Naive B cell (primary cell): Measurements from ENCODE around the gene DNAH6. TPM values are rescaled to one million over a fixed set of nuclear protein-coding genes. Genes with fewer than 3 reads are reported as not detected.
"Not testable (repeated sequence)": the region's sequence is repeated elsewhere in the genome, so short reads cannot be mapped to it uniquely, and the experiment has no call there.

Experiments used
- ATAC-seq, 2 donors: fragments of 150-1000 bp; cut with Tn5 transposase; 2 replicates each; pipeline ENCODE4 v1.10.0; 2021; ENCODE audit warnings: low read depth in 2 of 2, mild to moderate bottlenecking in 2 of 2, moderate library complexity in 2 of 2
- DNase-seq: peaks from one replicate; pipeline ENCODE4 v3.0.0; 2022
- H3K27ac Mint-ChIP-seq, 6 donors: one replicate each; pipeline ENCODE4 v1.8.0; 2020 to 2022; ENCODE audit warnings: mild to moderate bottlenecking in 6 of 6, mixed read lengths in 6 of 6, moderate library complexity in 5 of 6, inconsistent platforms in 2 of 6
- H3K27me3 Mint-ChIP-seq, 3 donors: one replicate each; pipeline ENCODE4 v1.8.0; 2021 to 2022; ENCODE audit warnings: mixed read lengths in 3 of 3, mild to moderate bottlenecking in 1 of 3
- H3K36me3 Mint-ChIP-seq, 2 donors: one replicate each; pipeline ENCODE4 v1.8.0; 2020 to 2022; ENCODE audit warnings: mixed read lengths in 2 of 2, inconsistent platforms in 1 of 2, mild to moderate bottlenecking in 1 of 2
- H3K4me1 Mint-ChIP-seq, 3 donors: one replicate each; pipeline ENCODE4 v1.8.0; 2020 to 2022; ENCODE audit warnings: mixed read lengths in 3 of 3, inconsistent platforms in 1 of 3, mild to moderate bottlenecking in 1 of 3, moderate library complexity in 1 of 3
- H3K4me3 Mint-ChIP-seq, 8 donors: one replicate each; pipeline ENCODE4 v1.8.0; 2020 to 2022; ENCODE audit warnings: mild to moderate bottlenecking in 8 of 8, mixed read lengths in 8 of 8, moderate library complexity in 8 of 8, inconsistent platforms in 2 of 8
- H3K9me3 Mint-ChIP-seq, 7 donors: one replicate each; pipeline ENCODE4 v1.8.0; 2020 to 2022; ENCODE audit warnings: mixed read lengths in 7 of 7, mild to moderate bottlenecking in 5 of 7, inconsistent platforms in 2 of 7, moderate library complexity in 1 of 7
- polyA plus RNA-seq, 6 donors: library from polyadenylated mRNA; unstranded; fragments of 300-500 nt; fragmentation: Illumina TruSeq; gene quantifications; one replicate each; pipeline ENCODE4 v1.2.3, GENCODE V29; 2021; ENCODE audit warnings: low read depth in 6 of 6

The DNAH6 gene
- polyA plus RNA-seq, 6 donors from 2014 or later: 0.23 to 0.69 (median 0.60) TPM; not detected in 2

- H3K27me3 Mint-ChIP-seq: peaks cover 0 to 4% (median 4%) of the 10 kb centered on the region in 3 donors
- no peak overlapping the region for H3K27ac Mint-ChIP-seq
- ATAC-seq (no peak), DNase-seq (no peak)
- H3K36me3 Mint-ChIP-seq: no peaks in the 10 kb centered on the region
- no peak overlapping the region for H3K4me3 Mint-ChIP-seq
- no peaks in the 10 kb centered on the region for H3K9me3 Mint-ChIP-seq
- H3K4me1 Mint-ChIP-seq: peaks cover 0 to 5% (median 2%) of the 10 kb centered on the region in 3 donors
Measured at GRCh38 chr2:84491256-84491655, 25.0 kb upstream of the DNAH6 start.

GRCh38 chr2:84491741-84492140 lies 24.6 kb upstream of the DNAH6 start:
- peaks cover 0 to 5% (median 2%) of the 10 kb centered on the region in 3 donors for H3K4me1 Mint-ChIP-seq
- no peak for ATAC-seq

GRCh38 chr2:84492571-84492970 lies 23.7 kb upstream of the DNAH6 start:
- peaks cover 0 to 5% (median 2%) of the 10 kb centered on the region in 3 donors for H3K4me1 Mint-ChIP-seq

More at GRCh38 chr2:84491741-84492140, 24.6 kb upstream of the DNAH6 start:
- Mint-ChIP-seq H3K36me3 (no peaks in the 10 kb centered on the region), H3K27me3 (peaks cover 0 to 4% (median 4%) of the 10 kb centered on the region in 3 donors), H3K9me3 (no peaks in the 10 kb centered on the region), H3K27ac (peak overlapping the region in 2 of 6 donors; percentile 26 to 33), H3K4me3 (no peak overlapping the region)
- DNase-seq: no peak

GRCh38 chr2:84493514-84493913 lies 22.8 kb upstream of the DNAH6 start:
- peaks cover 0 to 4% (median 4%) of the 10 kb centered on the region in 3 donors for H3K27me3 Mint-ChIP-seq
- H3K9me3 Mint-ChIP-seq: no peaks in the 10 kb centered on the region
- H3K27ac Mint-ChIP-seq: no peak overlapping the region
- H3K36me3 Mint-ChIP-seq: no peaks in the 10 kb centered on the region
- H3K4me3 Mint-ChIP-seq: no peak overlapping the region
- ATAC-seq: no peak
- no peak for DNase-seq
- peaks cover 0 to 5% (median 2%) of the 10 kb centered on the region in 3 donors for H3K4me1 Mint-ChIP-seq

More at GRCh38 chr2:84492571-84492970, 23.7 kb upstream of the DNAH6 start:
- Mint-ChIP-seq H3K27ac (no peak overlapping the region), H3K9me3 (no peaks in the 10 kb centered on the region), H3K4me3 (no peak overlapping the region), H3K36me3 (no peaks in the 10 kb centered on the region), H3K27me3 (peaks cover 0 to 4% (median 4%) of the 10 kb centered on the region in 3 donors)
- no peak for DNase-seq
- no peak for ATAC-seq

GRCh38 chr2:84494070-84494469 lies 22.2 kb upstream of the DNAH6 start:
- peak overlapping the region in 1 of 6 donors; percentile 39 for H3K27ac Mint-ChIP-seq
- ATAC-seq: no peak
- peaks cover 0 to 4% (median 4%) of the 10 kb centered on the region in 3 donors for H3K27me3 Mint-ChIP-seq

GRCh38 chr2:84495539-84496146 lies 20.7 kb upstream of the DNAH6 start:
- no peak overlapping the region for H3K27ac Mint-ChIP-seq
- DNase-seq: peak; percentile 56
- H3K9me3 Mint-ChIP-seq: no peaks in the 10 kb centered on the region
- peaks cover 0 to 5% (median 2%) of the 10 kb centered on the region in 3 donors for H3K4me1 Mint-ChIP-seq
- H3K27me3 Mint-ChIP-seq: peaks cover 0 to 4% (median 4%) of the 10 kb centered on the region in 3 donors
- no peaks in the 10 kb centered on the region for H3K36me3 Mint-ChIP-seq
- H3K4me3 Mint-ChIP-seq: no peak overlapping the region
- ATAC-seq: peak; percentile 91 to 94

More at GRCh38 chr2:84494070-84494469, 22.2 kb upstream of the DNAH6 start:
- no peak for DNase-seq
- Mint-ChIP-seq H3K9me3 (no peaks in the 10 kb centered on the region), H3K4me1 (peaks cover 0 to 5% (median 2%) of the 10 kb centered on the region in 3 donors), H3K36me3 (no peaks in the 10 kb centered on the region), H3K4me3 (no peak overlapping the region)

- Mint-ChIP-seq H3K9me3 (no peaks in the 10 kb centered on the region), H3K36me3 (no peaks in the 10 kb centered on the region), H3K27ac (no peak overlapping the region), H3K4me1 (peaks cover 0 to 5% (median 2%) of the 10 kb centered on the region in 3 donors), H3K4me3 (no peak overlapping the region), H3K27me3 (peaks cover 0 to 10% (median 4%) of the 10 kb centered on the region in 3 donors)
- DNase-seq (no peak), ATAC-seq (no peak)
Measured at GRCh38 chr2:84496386-84496785, 19.9 kb upstream of the DNAH6 start.

GRCh38 chr2:84497285-84497684 lies 19.0 kb upstream of the DNAH6 start:
- Mint-ChIP-seq H3K27ac (no peak overlapping the region), H3K4me1 (peaks cover 0 to 5% (median 2%) of the 10 kb centered on the region in 3 donors), H3K36me3 (no peaks in the 10 kb centered on the region), H3K27me3 (peaks cover 0 to 16% (median 4%) of the 10 kb centered on the region in 3 donors), H3K4me3 (no peak overlapping the region), H3K9me3 (no peaks in the 10 kb centered on the region)
- ATAC-seq (no peak), DNase-seq (no peak)

- H3K4me3 Mint-ChIP-seq: no peak overlapping the region
- H3K27me3 Mint-ChIP-seq: peaks cover 0 to 22% (median 7%) of the 10 kb centered on the region in 3 donors
- no peak for DNase-seq
- peaks cover 0 to 5% (median 2%) of the 10 kb centered on the region in 3 donors for H3K4me1 Mint-ChIP-seq
- peak overlapping the region in 1 of 6 donors; percentile 60 for H3K27ac Mint-ChIP-seq
- H3K9me3 Mint-ChIP-seq: peaks cover 0 to 2% (median 0%) of the 10 kb centered on the region in 7 donors
- ATAC-seq: no peak
- H3K36me3 Mint-ChIP-seq: no peaks in the 10 kb centered on the region
Measured at GRCh38 chr2:84498150-84498799, 18.0 kb upstream of the DNAH6 start.

GRCh38 chr2:84511024-84511423 lies 5.3 kb upstream of the DNAH6 start:
- H3K36me3 Mint-ChIP-seq, DNase-seq, H3K4me1 Mint-ChIP-seq, H3K4me3 Mint-ChIP-seq, H3K27ac Mint-ChIP-seq, ATAC-seq: not testable (repeated sequence)
- Mint-ChIP-seq H3K27me3 (peaks cover 12 to 43% (median 20%) of the 10 kb centered on the region in 3 donors), H3K9me3 (peaks cover 3 to 16% (median 10%) of the 10 kb centered on the region in 7 donors)

- DNase-seq: no peak
- H3K27me3 Mint-ChIP-seq: peaks cover 12 to 45% (median 38%) of the 10 kb centered on the region in 3 donors
- peaks cover 3 to 12% (median 4%) of the 10 kb centered on the region in 7 donors for H3K9me3 Mint-ChIP-seq
- H3K4me3 Mint-ChIP-seq: peak overlapping the region; percentile 66 to 89 (median 86)
- H3K27ac Mint-ChIP-seq: peak overlapping the region in 5 of 6 donors; percentile 26 to 97 (median 90)
- H3K36me3 Mint-ChIP-seq: peaks cover 5 to 7% of the 10 kb centered on the region in 2 donors
- ATAC-seq: no peak
- peaks cover 7 to 12% (median 11%) of the 10 kb centered on the region in 3 donors for H3K4me1 Mint-ChIP-seq
Measured at GRCh38 chr2:84515788-84516187, 510 bp upstream of the DNAH6 start.

- Mint-ChIP-seq H3K4me1 (peaks cover 7 to 12% (median 11%) of the 10 kb centered on the region in 3 donors), H3K27ac (no peak overlapping the region), H3K4me3 (no peak overlapping the region), H3K9me3 (peaks cover 0 to 29% (median 9%) of the 10 kb centered on the region in 7 donors), H3K36me3 (peaks cover 5 to 7% of the 10 kb centered on the region in 2 donors), H3K27me3 (peaks cover 10 to 65% (median 52%) of the 10 kb centered on the region in 3 donors)
- ATAC-seq: no peak
- no peak for DNase-seq
Measured at GRCh38 chr2:84519332-84519957, 3.1 kb downstream of the DNAH6 start.

- Mint-ChIP-seq H3K36me3 (peaks cover 1 to 2% of the 10 kb centered on the region in 2 donors), H3K4me3 (no peak overlapping the region), H3K9me3 (peaks cover 0 to 26% (median 6%) of the 10 kb centered on the region in 7 donors), H3K27ac (no peak overlapping the region), H3K4me1 (no peaks in the 10 kb centered on the region), H3K27me3 (peaks cover 13 to 48% (median 42%) of the 10 kb centered on the region in 3 donors)
- DNase-seq (no peak), ATAC-seq (no peak)
Measured at GRCh38 chr2:84526562-84526961, 10.3 kb downstream of the DNAH6 start.
